Measurements from ENCODE around the gene NKX6-2. TPM values are rescaled to one million over a fixed set of nuclear protein-coding genes. Genes with fewer than 3 reads are reported as not detected.

The NKX6-2 gene
- total RNA-seq, 2 donors from 2014 or later: 2.1 TPM; not detected in 1

DNA sequence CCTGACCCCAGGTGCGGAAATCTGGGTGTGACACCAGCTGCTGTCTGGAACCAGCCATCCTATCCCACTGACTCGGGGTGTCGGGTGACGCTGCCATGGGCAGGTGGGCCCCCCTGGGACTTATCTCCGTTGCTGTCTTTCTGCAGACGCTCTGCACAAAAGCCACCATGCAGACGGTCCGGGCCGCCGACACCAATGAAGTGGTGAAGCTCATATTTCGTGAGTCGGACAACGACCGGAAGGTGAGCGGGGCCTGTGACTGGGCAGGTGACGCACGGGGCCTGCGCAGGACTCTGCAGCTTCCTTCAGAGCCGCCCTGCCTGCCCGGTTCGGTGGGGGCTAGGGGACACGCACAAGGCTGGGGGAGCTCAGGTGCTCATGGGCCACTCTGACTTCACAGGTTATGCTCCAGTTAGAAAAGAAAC is 36.6 kb downstream of the NKX6-2 start:
- Histone ChIP-seq H3K27me3 (no peaks in the 10 kb centered on the region), H3K36me3 (replicated peaks in 1 of 2; ENCODE audit: insufficient read depth in 1 of 2, low read depth in 2 of 2) (no peaks in the 10 kb centered on the region), H3K4me3 (no peak overlapping the region), H3K9me3 (no peaks in the 10 kb centered on the region), H3K27ac (no peak overlapping the region), H3K4me1 (peaks cover 5% of the 10 kb centered on the region)
- 90 to 97% methylated on average over 22 of the region's 22 CpGs for WGBS, 2 donors
- intact Hi-C loops (cut with DNase I): no loop called here
- ATAC-seq (no peak), DNase-seq (no peak)
- TF ChIP-seq, protein P1, sequence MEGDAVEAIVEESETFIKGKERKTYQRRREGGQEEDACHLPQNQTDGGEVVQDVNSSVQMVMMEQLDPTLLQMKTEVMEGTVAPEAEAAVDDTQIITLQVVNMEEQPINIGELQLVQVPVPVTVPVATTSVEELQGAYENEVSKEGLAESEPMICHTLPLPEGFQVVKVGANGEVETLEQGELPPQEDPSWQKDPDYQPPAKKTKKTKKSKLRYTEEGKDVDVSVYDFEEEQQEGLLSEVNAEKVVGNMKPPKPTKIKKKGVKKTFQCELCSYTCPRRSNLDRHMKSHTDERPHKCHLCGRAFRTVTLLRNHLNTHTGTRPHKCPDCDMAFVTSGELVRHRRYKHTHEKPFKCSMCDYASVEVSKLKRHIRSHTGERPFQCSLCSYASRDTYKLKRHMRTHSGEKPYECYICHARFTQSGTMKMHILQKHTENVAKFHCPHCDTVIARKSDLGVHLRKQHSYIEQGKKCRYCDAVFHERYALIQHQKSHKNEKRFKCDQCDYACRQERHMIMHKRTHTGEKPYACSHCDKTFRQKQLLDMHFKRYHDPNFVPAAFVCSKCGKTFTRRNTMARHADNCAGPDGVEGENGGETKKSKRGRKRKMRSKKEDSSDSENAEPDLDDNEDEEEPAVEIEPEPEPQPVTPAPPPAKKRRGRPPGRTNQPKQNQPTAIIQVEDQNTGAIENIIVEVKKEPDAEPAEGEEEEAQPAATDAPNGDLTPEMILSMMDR (IDR thresholded peaks at IDR 0.05): no peak
- TF ChIP-seq POLR2A (IDR thresholded peaks at IDR 0.05): no peak

DNA sequence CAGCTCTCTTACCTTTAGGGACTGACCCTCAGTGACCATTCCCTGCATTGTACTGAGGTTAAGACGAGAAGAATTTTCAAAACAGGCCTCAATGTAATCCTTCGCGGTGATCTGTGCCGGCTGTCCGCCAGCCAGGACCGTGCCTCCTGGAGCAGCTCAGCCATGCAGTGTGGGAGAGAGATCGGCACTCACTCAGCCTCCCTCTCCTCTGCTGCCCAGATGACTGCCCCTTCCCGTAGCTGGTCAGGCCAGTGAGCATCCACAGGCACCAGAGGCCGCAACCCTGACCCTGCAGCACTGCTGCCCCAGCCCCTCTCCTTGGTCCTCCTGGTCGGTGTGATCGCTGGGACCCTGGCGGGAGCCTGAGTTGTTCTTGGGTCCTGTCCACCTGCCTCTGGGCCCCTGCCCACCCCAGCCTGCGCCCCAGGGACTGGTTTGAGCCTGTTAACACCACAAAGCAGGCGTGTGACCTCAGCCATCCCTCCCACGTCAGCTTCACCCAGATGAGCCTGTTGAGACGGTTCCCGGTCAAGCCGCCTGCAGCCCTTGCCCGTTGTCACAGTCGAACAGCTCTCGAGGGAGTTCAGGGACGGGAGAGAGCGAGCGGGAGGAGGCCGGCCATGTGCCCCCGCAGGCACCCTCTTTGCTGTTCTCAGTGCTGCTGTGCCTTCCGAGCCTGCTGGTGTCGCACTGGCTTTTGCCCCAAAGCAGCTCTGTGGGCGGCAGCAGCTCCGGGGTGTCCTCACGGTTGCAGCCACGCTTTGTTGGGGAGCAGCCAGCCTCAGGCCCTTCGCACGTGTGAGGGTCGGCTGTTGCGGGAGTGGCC is 37.2 kb downstream of the NKX6-2 start:
- Histone ChIP-seq H3K27ac (no peak overlapping the region), H3K36me3 (replicated peaks in 1 of 2; ENCODE audit: insufficient read depth in 1 of 2, low read depth in 2 of 2) (no peaks in the 10 kb centered on the region), H3K9me3 (no peaks in the 10 kb centered on the region), H3K4me3 (no peak overlapping the region), H3K4me1 (peaks cover 5% of the 10 kb centered on the region), H3K27me3 (no peaks in the 10 kb centered on the region)
- TF ChIP-seq, protein P1 (IDR thresholded peaks at IDR 0.05): no peak
- TF ChIP-seq POLR2A (IDR thresholded peaks at IDR 0.05): no peak
- DNase-seq (no peak), ATAC-seq (no peak)
- intact Hi-C loops (cut with DNase I): no loop called here
- WGBS, 2 donors: 87 to 94% methylated on average over 12 to 28 of the region's 36 CpGs

DNA sequence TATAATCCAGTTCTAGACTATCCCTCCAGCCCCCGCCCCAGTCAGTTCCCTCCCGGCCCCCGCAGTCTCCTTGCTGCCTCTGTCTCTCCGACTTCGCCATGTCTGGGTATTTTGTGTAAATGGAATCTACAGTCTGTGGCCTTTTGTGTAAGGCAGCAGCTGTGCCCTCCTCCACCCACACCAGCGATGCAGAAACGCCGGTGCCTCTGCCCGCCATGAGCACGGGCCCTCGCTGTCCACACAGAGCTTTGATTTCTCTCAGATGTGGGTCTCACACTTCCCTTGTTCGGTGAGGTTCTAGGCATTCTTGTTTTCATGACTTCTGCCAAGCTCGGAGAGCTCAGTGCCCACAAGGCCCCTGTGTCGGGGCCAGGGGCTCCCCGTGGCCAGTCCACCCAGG is 37.8 kb downstream of the NKX6-2 start:
- Histone ChIP-seq H3K36me3 (replicated peaks in 1 of 2; ENCODE audit: insufficient read depth in 1 of 2, low read depth in 2 of 2) (no peaks in the 10 kb centered on the region), H3K27me3 (no peaks in the 10 kb centered on the region), H3K9me3 (no peaks in the 10 kb centered on the region), H3K4me1 (no peaks in the 10 kb centered on the region), H3K4me3 (no peak overlapping the region), H3K27ac (no peak overlapping the region)
- 91 to 96% methylated on average over 15 of the region's 15 CpGs for WGBS, 2 donors
- DNase-seq (no peak), ATAC-seq (no peak)
- intact Hi-C loops (cut with DNase I): no loop called here
- no peak for TF ChIP-seq POLR2A (IDR thresholded peaks at IDR 0.05)
- TF ChIP-seq, protein P1 (IDR thresholded peaks at IDR 0.05): no peak

DNA sequence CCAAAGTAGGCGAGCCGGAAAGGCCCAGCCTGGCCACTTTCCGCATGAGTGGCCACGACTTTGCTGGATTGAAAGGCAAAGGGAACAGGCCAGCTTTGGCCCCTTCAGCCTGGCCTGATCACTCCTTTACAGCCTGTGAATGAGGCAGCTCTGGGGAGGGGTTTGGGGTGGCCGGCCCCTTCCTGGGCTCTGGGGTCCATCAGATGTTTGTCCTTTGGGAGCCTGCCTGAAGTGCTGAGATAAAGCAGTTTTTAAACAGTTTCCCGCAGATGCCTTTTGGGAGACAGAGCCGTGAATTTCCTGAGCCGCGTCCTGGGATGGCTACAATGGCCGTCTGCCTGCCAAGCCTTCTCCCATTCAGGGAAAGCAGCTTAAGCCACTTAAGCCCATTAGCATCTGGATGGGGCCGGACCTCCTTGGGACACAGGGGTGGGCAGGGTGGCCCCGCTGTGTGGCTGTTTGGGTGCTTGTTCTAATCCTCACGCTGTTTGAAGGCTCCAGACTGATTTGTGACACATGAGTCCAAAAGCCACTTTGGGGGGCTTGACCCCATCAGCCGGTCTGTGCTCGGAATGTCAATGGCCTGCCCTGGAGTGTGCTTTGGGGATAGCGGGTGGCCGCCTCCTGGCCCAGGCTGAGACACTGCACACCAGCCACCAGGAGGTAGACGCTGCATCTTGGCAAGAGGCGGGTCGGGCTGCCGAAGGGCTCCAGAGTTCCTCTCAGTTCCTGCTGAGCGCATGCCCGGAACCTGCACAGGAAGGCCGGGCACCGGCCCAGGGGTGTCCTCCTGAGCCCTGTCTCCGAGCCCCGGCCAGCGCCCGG is 38.9 kb downstream of the NKX6-2 start:
- no peak overlapping the region for H3K4me3 ChIP-seq
- no peaks in the 10 kb centered on the region for H3K9me3 ChIP-seq
- intact Hi-C loops (cut with DNase I): no loop called here
- no peaks in the 10 kb centered on the region for H3K27me3 ChIP-seq
- no peaks in the 10 kb centered on the region for H3K36me3 ChIP-seq (replicated peaks in 1 of 2; ENCODE audit: insufficient read depth in 1 of 2, low read depth in 2 of 2)
- DNase-seq (no peak), ATAC-seq (no peak)
- no peak overlapping the region for H3K27ac ChIP-seq
- no peaks in the 10 kb centered on the region for H3K4me1 ChIP-seq
- no peak for TF ChIP-seq POLR2A (IDR thresholded peaks at IDR 0.05)
- TF ChIP-seq, protein P1 (IDR thresholded peaks at IDR 0.05): no peak
- 86 to 95% methylated on average over 12 to 29 of the region's 29 CpGs for WGBS, 2 donors
